Measurements from ENCODE around the gene ALX3.

The ALX3 gene

DNA sequence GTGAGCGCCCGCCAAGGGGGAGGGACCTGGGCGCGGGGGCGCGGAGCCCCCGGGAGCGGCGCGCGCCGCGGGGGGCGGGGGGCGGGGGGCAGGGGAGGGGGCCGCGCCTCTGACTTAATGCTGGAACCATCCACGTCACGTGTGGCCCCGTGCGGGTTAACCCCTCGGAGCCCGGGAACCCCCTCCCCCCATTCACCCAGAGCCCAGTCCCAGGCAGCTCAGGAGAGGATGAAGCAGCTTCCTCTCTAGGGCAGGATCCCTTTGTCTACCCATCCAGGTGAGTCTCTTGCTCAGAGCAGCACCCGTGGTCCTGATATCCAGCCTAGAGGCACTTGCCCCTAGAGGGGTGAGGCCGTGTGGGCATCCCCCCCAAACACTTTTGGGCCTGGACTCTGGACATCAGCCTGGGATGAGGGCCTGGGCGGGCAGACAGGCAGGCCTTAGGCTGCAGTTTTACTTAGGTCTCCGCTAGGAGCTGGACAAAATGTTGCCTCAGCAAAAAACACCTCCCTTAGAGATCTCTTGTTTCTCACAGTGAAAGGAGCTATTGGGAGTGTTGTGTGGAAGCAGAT, at the start of gene ALX3:
TSS of gene ALX3 (minus strand) at position 2 of the 572 bp plus-strand sequence. CDS start 60 bp downstream, outside the sequence.
- DNase-seq (ENCODE audit: low read depth in 2 of 2) = no peak

DNA sequence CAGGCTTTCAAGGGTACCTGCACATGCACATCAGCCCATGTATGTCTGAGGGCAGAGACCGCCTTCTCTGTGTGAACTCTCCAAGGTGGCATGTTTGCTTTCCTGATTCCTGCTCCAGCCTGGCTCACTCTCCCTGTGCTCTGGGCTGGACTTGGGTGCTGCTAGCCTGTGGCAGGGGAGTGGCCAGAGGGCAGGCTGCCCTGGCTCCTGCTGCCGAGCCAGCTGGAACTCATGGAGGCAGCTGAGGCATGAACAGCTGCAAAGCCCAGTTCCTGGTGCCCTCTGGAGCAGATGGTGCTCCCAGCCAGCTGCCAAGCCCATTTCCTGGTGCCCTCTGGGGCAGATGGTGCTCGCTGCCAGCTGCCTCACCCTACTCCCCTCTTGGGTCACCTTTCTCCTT, 49.4 kb upstream of the ALX3 start:
- DNase-seq (ENCODE audit: low read depth in 2 of 2) = no peak

DNA sequence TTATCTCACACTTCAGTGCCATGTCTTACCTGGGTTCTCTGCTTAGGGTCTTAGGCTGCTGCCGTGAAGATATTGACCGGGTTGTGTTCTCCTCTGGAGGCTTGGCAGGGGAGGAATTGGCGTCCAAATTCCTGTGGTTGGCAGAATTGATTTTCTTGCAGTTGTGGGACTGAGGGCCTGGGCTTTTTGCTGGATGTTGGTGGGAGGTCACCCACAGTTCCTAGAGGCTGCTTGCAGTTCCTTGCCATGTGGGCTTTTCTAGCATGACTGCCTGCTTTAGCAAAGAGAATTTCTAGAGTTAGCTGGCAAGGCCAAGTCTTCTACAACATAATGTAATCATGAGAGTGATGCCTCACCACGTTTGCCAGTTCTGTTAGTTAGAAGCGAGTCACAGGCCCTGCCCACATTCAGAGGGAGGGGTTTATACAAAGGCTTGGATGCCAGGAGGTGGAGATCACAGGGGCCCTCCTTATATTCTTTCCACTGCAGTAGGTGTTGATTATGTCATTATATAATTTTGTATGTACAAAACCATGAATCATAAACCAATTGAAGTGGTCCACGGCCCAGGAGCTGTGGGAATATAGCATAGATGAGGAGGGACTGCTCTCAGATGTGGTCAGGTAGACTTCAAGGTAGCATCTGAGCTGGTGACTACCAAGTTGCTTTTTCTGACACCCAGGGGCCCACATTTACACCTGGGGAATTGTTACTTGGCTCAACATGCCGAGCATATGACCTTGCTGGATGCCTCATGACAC, 48.3 kb upstream of the ALX3 start:
- peak in 1 of 2 donors; percentile 5 for DNase-seq (ENCODE audit: low read depth in 2 of 2)

DNA sequence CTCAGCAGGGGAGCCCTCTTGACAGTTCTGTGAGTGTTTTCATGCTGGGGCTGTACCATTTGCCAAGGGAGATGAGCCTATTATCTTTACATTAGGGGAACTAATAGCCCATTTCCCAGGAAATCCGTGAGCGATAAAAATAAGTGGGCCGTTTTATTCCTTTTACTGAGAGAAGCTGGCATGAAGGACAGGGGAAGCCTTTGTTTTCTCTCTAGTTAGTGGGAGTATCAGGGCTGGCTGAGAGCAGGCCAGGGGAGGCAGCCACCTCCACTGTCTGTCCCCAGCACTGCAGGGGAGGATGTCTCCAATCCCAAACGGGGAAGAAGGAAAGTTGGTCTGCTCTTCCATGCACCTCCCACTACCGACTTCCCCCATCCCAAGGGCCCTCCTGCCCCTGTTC, 44.3 kb upstream of the ALX3 start:
- no peak for DNase-seq (ENCODE audit: low read depth in 2 of 2)

DNA sequence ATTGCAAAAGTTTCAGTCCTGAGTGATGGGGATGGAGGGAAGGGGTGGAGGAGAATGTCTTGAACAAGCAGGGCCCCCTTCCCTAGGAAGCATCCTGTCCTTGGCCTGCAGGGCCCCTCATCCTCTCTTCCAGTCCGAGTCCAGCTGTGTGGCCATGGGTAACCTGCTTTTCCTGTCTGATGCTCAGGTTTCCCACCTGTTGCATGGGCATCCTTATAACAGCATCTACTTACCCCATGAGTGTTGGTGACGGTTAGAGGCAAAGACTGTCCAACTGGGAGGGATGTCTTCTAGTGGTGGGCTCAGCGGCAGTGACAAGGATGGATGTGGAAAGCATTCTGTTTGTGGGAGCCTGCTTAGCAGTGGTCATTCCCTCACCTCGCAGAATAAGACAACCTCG, 43.7 kb upstream of the ALX3 start:
- DNase-seq (ENCODE audit: low read depth in 2 of 2) = no peak

DNA sequence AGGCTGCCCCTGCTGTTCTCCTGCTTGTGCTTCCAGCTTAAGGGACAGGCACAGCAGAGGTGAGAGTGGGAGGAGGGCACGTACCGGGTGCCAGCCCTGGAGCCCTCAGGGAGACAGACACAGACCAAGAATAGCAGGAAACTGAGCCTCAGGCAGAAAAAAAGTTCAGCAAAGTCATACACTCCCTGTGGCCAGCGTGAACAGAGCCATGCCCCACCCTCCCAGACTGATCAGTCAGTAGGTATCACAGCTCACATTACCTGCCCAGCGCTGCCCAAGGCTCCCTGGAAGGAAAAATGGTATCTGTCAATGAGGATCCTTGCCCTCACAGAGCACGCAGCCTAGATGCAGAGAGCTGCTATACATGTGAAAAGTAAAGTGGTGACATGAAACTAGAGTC, 43.1 kb upstream of the ALX3 start:
- DNase-seq (ENCODE audit: low read depth in 2 of 2) = no peak

DNA sequence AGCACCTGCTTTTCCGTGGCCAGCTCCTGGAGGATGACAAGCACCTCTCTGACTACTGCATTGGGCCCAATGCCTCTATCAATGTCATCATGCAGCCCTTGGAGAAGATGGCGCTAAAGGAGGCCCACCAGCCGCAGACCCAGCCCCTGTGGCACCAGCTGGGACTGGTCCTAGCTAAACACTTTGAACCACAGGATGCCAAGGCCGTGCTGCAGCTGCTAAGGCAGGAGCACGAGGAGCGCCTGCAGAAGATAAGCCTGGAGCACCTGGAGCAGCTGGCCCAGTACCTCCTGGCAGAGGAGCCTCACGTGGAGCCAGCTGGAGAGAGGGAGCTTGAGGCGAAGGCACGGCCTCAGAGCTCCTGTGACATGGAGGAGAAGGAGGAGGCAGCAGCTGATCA, 42.2 kb upstream of the ALX3 start:
- DNase-seq (ENCODE audit: low read depth in 2 of 2) = no peak

DNA sequence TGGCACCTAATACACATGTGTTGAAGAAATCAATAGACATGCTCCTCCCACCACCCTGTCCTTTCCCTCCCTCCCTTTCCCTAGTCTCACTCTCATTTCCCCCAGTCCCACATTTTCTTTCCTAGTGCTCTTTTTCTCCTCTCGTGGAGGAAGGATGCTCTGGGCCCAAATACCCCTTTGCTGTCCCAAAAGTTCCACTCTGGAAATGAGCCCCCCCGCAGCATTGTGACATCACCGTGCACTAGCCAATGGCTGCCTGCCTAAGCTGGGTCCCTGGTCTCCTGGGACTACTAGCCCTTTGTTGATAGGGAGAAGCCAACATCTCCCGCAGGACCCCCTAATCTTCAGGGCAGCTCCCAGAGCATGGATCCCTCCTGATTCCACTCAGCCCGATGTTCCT, 41.7 kb upstream of the ALX3 start, which contains the start of gene UBL4B:
TSS of gene UBL4B (plus strand) at position 301 of the 400 bp plus-strand sequence. CDS start at position 393, 92 bp downstream.
- DNase-seq (ENCODE audit: low read depth in 2 of 2) = no peak

DNA sequence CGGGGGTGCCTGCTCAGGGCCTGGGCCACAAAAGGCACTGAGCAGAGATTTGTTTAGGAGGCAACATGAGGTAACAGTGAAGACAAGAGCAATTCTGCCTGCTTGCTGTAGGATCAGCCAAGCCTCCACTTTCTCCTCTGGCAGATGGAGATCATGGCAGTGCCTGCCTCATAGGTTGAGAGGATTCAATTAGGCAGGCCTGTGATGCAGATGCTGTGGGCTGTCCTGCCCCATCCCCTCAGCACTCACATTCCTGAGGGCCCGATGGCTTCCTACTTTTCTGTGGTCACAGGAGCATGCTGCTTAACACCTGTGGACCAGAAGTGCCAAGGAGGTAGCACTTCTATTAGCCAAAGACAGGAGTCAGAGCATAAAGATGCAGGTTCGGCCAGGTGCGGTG, 40.6 kb upstream of the ALX3 start:
- DNase-seq (ENCODE audit: low read depth in 2 of 2) = no peak

DNA sequence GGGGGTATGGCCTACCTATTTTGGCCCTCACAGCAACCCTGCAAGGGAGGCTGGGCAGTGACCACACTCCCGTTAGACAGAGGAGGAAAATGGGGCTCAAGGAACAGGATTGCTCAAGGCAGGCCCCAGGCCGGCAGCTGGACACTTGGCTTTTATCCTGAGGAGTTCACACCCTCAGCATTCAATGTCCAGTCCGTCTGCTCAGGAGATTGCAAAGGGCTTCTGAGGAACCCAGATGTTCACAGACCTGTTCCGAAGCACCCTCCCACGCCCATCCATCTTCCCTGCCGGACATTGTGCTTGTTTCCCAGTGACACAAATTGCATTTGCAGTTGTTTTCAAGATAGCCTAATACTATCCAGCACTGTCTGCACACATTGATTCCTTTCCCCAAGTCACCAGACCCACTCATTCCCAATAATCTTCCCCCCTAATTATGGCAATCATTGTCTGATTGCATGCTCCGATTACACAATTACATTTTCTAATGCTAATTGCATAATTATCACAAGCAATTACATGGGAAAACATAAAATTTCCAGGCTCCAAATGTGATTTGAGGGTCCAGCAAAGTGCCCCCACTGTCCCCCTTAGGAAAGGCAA, 37.5 kb upstream of the ALX3 start:
- DNase-seq (ENCODE audit: low read depth in 2 of 2) = no peak

DNA sequence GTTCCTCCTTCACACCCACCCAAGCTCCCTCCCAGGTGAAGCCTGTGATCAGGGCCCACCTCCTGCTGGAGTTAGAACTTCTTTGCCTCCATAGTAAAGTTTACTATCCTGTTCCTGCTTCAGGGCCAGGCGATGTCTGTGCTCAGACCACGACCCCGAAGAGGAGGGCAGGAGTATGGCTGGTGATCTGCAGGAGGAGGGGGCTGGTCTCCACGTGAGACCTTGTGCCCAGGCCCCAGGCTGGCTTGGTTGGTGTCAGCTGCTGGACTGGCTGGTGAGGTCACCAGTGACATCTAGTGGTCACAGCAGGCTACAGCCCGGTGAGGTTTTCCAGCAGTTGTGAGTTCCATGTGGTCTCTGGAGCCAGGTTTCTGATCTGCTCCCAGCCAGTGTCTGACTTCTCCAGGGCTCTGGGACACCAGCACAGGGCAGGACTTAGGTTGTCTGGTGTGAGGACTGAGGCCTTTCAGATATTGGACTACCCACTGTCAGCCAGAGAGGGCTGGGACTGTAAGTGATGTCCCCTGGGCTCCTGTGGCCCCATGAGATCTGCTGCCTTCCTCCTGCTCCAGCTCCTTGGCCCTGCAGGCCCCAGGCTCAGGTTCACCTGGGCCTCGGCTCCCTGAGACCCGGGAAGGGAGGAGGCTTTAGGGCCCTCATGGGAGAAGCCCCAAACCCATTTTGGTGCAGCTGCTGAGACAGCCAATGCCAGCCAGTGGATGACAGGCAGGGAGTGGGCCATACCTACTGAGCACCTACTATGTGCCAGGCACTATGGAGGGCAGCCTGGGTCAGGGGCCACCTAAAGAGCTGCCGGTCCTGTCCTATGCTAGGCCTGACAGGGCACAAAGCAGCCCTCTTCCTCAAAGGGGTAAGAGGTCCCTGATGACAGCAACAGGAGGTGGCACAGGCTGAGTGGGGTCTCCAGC, 35.8 kb upstream of the ALX3 start:
- DNase-seq (ENCODE audit: low read depth in 2 of 2) = peak in 1 of 2 donors; percentile 5

DNA sequence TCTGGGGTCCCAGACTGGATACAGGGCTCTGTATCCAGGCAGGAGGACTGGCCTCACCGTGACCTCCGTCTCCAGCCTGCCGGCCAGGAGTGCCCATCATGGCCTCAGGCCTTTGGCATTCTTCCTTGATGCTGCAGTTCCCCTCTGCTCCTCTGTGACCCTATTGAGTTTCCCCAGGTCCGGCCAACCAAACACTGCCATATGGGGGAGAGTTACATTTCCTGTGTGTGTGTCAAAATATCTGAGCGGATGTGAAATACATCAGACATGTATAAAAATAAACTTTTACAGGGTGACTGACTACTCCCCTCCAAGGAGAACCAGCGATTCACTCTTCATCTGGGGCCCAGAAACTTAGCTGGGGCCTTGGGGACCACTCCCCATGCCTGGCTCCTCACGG, 31.6 kb upstream of the ALX3 start:
- no peak for DNase-seq (ENCODE audit: low read depth in 2 of 2)

DNA sequence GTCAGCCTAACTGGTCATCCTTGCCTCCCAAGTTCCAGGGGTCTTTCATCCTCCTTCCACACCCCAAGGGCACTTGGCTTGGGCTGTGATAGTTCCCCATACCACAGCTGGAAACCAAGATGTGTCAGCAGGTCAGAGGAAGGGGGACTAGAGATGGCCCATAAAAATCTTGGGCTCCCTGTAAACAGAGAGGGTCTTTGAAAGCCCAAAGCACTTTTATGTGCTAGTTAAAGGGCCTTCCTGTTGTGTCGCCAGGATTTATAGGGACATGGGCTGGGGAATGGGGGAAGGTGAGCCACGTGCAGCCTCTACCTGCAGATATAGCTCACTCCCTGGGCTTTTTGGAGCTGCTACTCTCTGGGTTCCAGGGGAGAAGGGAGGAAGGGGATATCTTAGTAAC, 29.9 kb upstream of the ALX3 start:
- no peak for DNase-seq (ENCODE audit: low read depth in 2 of 2)

DNA sequence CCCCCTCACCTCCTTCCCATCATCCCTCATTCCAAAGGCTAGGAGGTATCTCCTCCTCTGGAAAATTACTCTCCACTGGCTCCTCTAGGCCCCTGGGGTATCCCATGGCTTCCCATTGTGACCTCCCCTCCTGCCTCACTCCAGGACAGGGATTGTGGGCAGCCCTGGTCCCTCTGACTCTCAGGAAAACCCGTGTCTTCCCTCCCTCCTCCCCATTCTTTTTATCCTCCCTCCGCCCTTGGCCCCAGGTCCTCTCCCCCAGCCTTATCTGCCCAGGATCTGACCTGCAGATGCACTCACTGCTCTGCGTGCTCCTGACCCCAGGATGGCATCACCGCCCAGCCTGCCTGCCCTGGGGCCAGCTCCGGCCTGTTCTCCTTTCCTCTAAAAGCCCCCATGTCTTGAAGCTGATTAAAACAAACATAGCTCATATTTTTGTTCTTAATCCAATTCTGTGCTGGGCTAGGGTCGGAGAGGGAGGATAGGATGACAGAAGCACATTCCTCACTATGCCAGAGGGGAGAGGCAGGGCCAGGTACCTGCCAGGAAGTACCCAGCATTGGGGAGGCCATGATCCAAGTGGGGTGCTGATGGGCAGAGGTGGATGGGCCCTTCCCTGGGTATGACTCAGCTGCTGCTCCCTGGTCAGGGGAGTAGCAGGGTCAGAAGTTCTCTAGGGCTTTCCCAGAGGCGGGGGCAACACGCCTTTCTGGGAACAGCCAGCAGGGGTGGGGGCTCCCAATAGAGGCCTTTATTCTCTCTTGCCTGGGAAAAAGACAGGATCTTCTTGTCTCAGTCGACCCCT, 28.0 kb upstream of the ALX3 start:
- no peak for DNase-seq (ENCODE audit: low read depth in 2 of 2)

DNA sequence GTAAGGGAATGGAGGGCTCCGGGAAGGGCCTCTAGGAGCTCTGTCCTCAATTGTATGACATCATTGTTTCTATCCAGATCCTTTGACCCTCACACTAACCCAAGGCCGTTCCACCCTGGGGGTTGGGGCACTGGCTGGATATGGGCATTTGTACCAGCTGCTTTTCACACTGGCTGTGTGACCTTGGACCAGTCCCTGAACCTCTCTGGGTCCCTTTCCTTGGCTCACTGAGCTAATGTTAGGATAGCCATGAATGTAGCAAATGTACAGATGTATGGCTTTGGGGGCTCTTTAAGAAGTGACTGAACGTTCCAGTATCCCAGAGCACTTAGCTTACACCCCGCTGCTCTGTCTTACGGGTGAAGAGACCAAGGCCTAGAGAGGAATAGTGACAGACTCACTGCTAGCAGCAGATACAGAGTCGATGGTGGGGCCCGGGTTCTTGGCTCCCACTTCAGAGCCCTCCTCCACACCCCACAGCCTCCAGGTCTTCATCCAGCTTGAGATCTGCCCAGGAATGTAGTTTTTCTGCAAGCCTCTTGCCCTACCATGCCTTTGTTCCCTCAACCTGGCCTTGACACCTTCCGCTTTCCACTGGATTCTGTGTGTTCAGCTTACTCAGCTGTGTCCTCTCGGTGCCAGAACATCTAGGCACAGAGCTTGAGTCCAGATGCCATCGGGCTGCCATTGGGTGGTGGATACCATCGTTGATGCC, 27.2 kb upstream of the ALX3 start:
- DNase-seq (ENCODE audit: low read depth in 2 of 2) = no peak

DNA sequence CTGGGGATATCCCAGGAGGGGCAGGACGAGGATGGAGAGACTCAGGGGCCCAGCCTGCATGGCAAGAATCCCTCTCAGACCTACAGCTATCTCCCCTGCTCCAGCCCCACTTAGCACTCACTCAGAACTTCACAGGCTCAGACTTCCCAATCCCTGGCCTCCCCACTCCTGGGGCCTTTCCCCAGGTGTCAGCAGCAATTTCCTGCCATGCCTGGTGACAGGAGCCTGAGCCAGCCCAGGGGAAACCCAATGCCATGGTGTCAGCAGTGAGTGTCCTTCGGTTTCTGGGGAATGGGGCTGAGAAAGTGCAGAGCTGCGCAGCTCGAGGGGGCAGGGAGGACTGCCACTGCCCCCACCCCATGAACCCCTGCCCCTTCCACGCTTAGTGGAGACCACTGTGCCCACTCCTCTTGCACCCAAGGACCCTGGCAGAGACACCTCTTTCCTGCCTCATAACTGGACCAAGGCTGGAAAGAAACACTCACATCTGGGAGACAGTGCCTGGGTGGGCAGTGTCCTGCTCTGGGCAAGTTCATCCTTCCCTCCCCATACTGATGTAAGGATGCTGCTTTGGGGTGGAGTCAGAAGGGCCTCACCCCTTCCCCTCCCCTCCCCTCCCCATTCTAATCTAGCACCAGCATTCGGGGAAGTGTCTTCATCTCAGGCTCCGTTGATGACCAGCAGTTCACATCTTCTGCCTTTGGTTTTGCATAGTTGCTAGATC, 24.6 kb upstream of the ALX3 start:
- DNase-seq (ENCODE audit: low read depth in 2 of 2) = no peak

DNA sequence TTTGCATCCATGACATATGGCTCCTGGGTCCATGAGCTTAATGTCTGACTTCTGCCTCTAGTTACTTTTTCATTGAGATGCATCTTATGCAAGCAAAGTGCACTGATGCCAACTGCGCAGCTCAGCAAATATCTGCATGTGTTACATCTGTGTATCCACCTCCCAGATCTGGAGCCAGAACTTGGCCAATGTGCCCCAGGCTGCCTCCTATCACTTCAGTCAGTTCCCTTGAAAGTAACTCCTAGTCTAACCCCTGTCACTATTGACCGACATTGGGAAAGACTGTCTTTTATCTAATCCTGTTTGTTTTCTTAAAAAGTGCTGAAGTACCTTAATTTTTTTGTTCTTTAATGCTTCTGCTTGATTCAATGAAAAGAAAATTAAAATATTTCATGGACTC, 22.5 kb upstream of the ALX3 start:
- DNase-seq (ENCODE audit: low read depth in 2 of 2) = no peak

DNA sequence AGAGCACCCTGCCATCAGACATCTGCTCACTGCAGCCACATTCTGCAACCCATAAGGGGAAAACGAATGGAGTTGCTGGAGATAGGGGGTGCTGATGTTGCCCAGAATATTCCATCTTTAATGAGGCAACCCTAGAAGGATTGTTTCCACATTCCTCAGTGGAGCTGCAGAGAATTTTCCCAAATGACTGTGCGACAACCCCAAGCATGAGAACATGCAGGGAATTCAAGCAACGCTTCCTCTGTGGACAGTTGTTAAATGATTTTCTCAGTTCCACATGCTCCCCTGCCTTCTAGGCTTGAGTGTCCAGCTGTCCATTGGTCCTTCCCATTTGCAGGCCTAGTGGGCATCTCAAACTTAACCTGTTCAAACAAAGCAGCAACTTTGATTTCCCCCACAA, 21.3 kb upstream of the ALX3 start:
- DNase-seq (ENCODE audit: low read depth in 2 of 2) = no peak

DNA sequence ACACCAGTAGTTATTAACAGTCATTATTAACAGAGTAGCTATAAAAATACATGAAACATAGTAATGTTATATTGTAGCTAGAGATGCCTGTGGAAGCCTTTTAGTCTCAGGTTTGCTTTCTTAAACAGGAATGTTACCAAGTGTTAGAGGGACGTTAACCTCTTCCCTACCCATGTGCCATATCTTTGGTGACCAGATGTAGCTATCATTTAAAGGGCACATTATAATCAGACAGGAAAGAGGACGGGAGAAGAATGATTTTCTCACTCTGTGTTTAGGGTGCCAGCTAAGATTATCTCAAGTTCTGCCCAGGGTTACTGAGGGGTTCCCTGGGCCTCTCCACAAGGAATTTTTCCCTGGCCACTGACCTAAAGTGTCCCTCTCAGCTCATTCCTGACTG, 20.9 kb upstream of the ALX3 start:
- no peak for DNase-seq (ENCODE audit: low read depth in 2 of 2)
